H1 (cell line): Measurements from ENCODE around the gene OXLD1.

Experiments
- ATF2 ChIP-seq: IDR thresholded peaks from 2 replicates; pipeline ENCODE4 v1.6.1; 2012; ENCODE audit warnings: low read length, inconsistent platforms
- CHD2 ChIP-seq: IDR thresholded peaks from 2 replicates; pipeline ENCODE4 v1.6.1; 2012; ENCODE audit warnings: low read length, improper control_type of control experiment
- CREB1 ChIP-seq: IDR thresholded peaks from 2 replicates; pipeline ENCODE4 v1.6.1; 2012; ENCODE audit warnings: inconsistent platforms
- GABPA ChIP-seq: IDR thresholded peaks from 2 replicates; pipeline ENCODE4 v1.6.1; 2011; ENCODE audit warnings: mild to moderate bottlenecking, low read length, moderate library complexity, borderline replicate concordance; ENCODE audit not compliant: insufficient read depth
- JUN ChIP-seq: IDR thresholded peaks from 2 replicates; pipeline ENCODE4 v1.6.1; 2011; ENCODE audit warnings: low read depth, mild to moderate bottlenecking, improper control_type of control experiment, low read length
- KDM1A ChIP-seq: fragments of 200-600, 300-600 bp; sonication (generic); IDR thresholded peaks from 2 replicates; pipeline ENCODE4 v1.7.1; 2016; ENCODE audit warnings: mild to moderate bottlenecking, low read length, borderline replicate concordance
- POLR2AphosphoS5 ChIP-seq: IDR thresholded peaks from 2 replicates; pipeline ENCODE4 v1.6.1; 2011; ENCODE audit warnings: low read depth, low read length
- RAD21 ChIP-seq, 2 experiments: IDR thresholded peaks in 1 of 2; conservative IDR thresholded peaks in 1 of 2; 2 replicates each; pipeline ENCODE4 v1.6.1; 2011; ENCODE audit warnings: low read depth in 2 of 2, low read length in 2 of 2, improper control_type of control experiment in 1 of 2, inconsistent platforms in 1 of 2, mild to moderate bottlenecking in 1 of 2, moderate library complexity in 1 of 2
- RBBP5 ChIP-seq: IDR thresholded peaks from 2 replicates; pipeline ENCODE4 v1.7.1; 2012; ENCODE audit warnings: low read depth, mild to moderate bottlenecking, inconsistent platforms, low read length, moderate library complexity, borderline replicate concordance
- RFX5 ChIP-seq: IDR thresholded peaks from 2 replicates; pipeline ENCODE4 v1.6.1; 2011; ENCODE audit warnings: low read depth, low read length, improper control_type of control experiment, borderline replicate concordance
- SP1 ChIP-seq: IDR thresholded peaks from 2 replicates; pipeline ENCODE4 v1.6.1; 2011; ENCODE audit warnings: low read depth, low read length
- TEAD4 ChIP-seq: IDR thresholded peaks from 2 replicates; pipeline ENCODE4 v1.6.1; 2012; ENCODE audit warnings: low read depth, low read length, inconsistent platforms, mixed read lengths
- TF ChIP-seq, protein P1 (sequence below), 3 experiments: IDR thresholded peaks; 1 replicate in 2 of 3; 2 replicates in 1 of 3; pipeline versions ENCODE4 v1.5.1 to v1.6.1; 2011; ENCODE audit warnings: low read length in 3 of 3, mild to moderate bottlenecking in 3 of 3, inconsistent platforms in 2 of 3, low read depth in 1 of 3, moderate library complexity in 1 of 3; ENCODE audit not compliant: insufficient read depth in 1 of 3; ENCODE audit errors: control extremely low read depth in 1 of 3
- TF ChIP-seq, protein P2 (sequence below): IDR thresholded peaks from 2 replicates; pipeline ENCODE4 v1.6.1; 2011; ENCODE audit warnings: low read length, improper control_type of control experiment

DNA sequence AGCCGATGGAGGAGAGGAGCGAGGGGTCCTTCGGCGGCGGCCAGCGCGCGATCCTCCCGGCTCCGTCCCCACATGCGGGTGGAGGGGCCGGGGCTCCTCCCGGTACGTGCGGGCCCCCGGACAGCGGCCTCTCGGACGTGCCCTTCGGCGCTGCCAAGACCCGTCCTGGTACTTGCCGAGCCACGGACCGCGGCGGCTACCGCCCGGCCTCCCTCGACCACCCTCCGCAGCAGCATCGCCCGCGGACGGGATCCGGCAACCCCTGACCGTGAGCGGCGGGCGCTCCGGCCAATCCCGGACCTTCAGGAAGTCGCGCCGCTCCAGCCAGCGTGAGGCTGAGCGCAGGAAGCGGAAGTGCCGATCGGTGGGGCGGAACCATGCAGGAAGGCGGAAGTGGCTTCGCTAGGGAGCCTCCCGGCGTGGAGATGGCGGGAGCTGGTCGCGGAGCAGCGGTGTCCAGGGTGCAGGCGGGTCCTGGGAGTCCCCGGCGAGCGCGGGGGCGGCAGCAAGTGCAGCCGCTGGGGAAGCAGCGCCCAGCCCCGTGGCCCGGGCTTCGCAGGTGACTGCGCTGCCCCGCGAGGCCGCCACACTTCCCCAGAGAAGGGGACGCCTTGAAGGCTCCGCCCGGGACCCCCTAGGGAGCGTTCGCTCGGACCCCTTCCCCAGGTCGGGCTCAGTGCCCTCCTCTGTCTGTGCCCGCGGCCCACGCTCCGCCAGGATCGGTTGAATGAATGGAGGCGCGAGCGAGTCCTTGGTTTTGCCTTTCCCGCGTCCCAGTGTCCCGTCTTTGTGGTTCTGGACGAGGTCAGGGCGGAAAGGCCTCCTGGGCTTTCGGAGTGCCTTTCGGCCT, at the start of gene OXLD1, which contains the start of gene CCDC137:
- TF ChIP-seq, protein P1, sequence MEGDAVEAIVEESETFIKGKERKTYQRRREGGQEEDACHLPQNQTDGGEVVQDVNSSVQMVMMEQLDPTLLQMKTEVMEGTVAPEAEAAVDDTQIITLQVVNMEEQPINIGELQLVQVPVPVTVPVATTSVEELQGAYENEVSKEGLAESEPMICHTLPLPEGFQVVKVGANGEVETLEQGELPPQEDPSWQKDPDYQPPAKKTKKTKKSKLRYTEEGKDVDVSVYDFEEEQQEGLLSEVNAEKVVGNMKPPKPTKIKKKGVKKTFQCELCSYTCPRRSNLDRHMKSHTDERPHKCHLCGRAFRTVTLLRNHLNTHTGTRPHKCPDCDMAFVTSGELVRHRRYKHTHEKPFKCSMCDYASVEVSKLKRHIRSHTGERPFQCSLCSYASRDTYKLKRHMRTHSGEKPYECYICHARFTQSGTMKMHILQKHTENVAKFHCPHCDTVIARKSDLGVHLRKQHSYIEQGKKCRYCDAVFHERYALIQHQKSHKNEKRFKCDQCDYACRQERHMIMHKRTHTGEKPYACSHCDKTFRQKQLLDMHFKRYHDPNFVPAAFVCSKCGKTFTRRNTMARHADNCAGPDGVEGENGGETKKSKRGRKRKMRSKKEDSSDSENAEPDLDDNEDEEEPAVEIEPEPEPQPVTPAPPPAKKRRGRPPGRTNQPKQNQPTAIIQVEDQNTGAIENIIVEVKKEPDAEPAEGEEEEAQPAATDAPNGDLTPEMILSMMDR (IDR thresholded peaks at IDR 0.05; ENCODE audit: control extremely low read depth in 1 of 3, insufficient read depth in 1 of 3, low read depth in 1 of 3, low read length in 3 of 3): no peak
- TF ChIP-seq, protein P2, sequence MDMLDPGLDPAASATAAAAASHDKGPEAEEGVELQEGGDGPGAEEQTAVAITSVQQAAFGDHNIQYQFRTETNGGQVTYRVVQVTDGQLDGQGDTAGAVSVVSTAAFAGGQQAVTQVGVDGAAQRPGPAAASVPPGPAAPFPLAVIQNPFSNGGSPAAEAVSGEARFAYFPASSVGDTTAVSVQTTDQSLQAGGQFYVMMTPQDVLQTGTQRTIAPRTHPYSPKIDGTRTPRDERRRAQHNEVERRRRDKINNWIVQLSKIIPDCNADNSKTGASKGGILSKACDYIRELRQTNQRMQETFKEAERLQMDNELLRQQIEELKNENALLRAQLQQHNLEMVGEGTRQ: no peak
- no peak for TF ChIP-seq RAD21 (IDR thresholded peaks at IDR 0.05 in 1 of 2, conservative IDR thresholded peaks at IDR 0.05 in 1 of 2; ENCODE audit: low read depth in 2 of 2, low read length in 2 of 2)
- no peak for TF ChIP-seq JUN
- TF ChIP-seq CHD2: peak; percentile 83
- peak; percentile 89 for TF ChIP-seq RBBP5
- peak; percentile 97 for TF ChIP-seq GABPA
- no peak for TF ChIP-seq ATF2
- no peak for TF ChIP-seq KDM1A
- peak; percentile 81 for TF ChIP-seq SP1
- TF ChIP-seq TEAD4: no peak
- TF ChIP-seq RFX5: no peak
- TF ChIP-seq CREB1: peak; percentile 60
- peak; percentile 96 for TF ChIP-seq POLR2AphosphoS5
